ENCODE data around the gene PRKCQ. TPM values are rescaled to one million over a fixed set of nuclear protein-coding genes. Genes with fewer than 3 reads are reported as not detected.

Gene PRKCQ
- total RNA-seq: 0.65 and 4.6 TPM in 2 replicates

GRCh38 chr10:6579904-6580278 lies at the start of gene PRKCQ:
Gene PRKCQ, minus strand, starts transcription at chr10:6580276. Its CDS starts 65,141 bp downstream, at chr10:6515135.

Data from mesangial cell (primary cell).